HL-60 (cell line): ENCODE measurements around the gene AAMP.

Source experiments
- TF ChIP-seq, protein P1 (sequence below): IDR thresholded peaks from 2 replicates; pipeline ENCODE4 v1.6.1; 2012; ENCODE audit warnings: low read depth; ENCODE audit not compliant: insufficient replicate concordance
- TF ChIP-seq, protein P2 (sequence below): IDR thresholded peaks from one replicate; pipeline ENCODE4 v1.5.1; 2011; ENCODE audit warnings: low read length, control low read depth, inconsistent platforms; ENCODE audit not compliant: insufficient read depth

DNA sequence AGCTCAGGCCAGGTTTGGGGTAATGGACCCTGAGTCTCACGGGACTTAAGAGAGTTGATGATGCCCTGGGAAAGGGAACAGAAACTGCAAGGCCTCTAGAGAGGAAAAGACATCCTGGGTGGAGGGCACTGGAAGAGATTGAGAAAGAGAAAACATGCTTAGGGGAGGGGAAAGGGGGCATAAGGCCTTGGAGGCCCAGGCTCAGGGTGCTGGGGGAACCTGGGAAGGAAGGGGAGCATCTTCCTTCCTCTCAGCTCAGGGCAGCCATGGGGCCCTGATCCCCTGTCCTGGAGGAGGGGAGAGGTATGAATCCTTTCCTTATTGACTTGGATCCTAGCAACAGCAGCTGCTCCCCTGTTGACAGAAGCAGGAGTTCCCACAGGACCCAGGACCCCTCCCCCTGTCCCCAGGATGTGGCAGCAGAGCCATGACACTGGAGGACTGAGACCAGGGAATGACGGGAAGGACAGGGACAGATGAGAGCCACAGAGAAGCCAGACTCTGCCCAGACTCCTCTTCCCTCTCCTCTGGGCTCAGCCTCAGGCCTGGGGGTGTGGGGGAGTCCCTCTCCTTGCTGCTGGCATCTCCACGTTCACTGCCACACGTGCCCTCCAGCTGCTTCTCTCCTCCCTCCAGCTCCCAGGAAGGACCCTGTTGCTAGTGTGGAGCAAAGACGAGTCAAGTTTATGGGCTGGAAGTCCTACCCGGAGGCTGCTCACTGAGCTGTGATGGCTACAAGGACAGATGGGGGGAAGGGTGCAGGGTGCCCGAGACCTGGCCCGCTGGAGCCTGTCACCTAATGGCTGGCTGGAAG is 8.3 kb downstream of the AAMP start:
- TF ChIP-seq, protein P1, sequence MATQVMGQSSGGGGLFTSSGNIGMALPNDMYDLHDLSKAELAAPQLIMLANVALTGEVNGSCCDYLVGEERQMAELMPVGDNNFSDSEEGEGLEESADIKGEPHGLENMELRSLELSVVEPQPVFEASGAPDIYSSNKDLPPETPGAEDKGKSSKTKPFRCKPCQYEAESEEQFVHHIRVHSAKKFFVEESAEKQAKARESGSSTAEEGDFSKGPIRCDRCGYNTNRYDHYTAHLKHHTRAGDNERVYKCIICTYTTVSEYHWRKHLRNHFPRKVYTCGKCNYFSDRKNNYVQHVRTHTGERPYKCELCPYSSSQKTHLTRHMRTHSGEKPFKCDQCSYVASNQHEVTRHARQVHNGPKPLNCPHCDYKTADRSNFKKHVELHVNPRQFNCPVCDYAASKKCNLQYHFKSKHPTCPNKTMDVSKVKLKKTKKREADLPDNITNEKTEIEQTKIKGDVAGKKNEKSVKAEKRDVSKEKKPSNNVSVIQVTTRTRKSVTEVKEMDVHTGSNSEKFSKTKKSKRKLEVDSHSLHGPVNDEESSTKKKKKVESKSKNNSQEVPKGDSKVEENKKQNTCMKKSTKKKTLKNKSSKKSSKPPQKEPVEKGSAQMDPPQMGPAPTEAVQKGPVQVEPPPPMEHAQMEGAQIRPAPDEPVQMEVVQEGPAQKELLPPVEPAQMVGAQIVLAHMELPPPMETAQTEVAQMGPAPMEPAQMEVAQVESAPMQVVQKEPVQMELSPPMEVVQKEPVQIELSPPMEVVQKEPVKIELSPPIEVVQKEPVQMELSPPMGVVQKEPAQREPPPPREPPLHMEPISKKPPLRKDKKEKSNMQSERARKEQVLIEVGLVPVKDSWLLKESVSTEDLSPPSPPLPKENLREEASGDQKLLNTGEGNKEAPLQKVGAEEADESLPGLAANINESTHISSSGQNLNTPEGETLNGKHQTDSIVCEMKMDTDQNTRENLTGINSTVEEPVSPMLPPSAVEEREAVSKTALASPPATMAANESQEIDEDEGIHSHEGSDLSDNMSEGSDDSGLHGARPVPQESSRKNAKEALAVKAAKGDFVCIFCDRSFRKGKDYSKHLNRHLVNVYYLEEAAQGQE: no peak
- TF ChIP-seq, protein P2, sequence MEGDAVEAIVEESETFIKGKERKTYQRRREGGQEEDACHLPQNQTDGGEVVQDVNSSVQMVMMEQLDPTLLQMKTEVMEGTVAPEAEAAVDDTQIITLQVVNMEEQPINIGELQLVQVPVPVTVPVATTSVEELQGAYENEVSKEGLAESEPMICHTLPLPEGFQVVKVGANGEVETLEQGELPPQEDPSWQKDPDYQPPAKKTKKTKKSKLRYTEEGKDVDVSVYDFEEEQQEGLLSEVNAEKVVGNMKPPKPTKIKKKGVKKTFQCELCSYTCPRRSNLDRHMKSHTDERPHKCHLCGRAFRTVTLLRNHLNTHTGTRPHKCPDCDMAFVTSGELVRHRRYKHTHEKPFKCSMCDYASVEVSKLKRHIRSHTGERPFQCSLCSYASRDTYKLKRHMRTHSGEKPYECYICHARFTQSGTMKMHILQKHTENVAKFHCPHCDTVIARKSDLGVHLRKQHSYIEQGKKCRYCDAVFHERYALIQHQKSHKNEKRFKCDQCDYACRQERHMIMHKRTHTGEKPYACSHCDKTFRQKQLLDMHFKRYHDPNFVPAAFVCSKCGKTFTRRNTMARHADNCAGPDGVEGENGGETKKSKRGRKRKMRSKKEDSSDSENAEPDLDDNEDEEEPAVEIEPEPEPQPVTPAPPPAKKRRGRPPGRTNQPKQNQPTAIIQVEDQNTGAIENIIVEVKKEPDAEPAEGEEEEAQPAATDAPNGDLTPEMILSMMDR: no peak
